Breast epithelium (tissue), 4 donors: ENCODE data around the gene FAM117B. TPM values are rescaled to one million over a fixed set of nuclear protein-coding genes. Genes with fewer than 3 reads are reported as not detected.
"Not testable (repeated sequence)": the region's sequence is repeated elsewhere in the genome, so short reads cannot be mapped to it uniquely, and the experiment has no call there.

Source experiments
- DNase-seq, 2 donors: peaks; one replicate each; pipeline ENCODE4 v3.0.0-alpha.2; 2019; ENCODE audit warnings: low spot score in 2 of 2
- H3K27ac ChIP-seq, 2 donors: fragments of 200-600 bp; sonication (generic) in 1 of 2; one replicate each; pipeline ENCODE4 v1.5.1; 2016 to 2019; ENCODE audit warnings: mild to moderate bottlenecking in 1 of 2
- H3K27me3 ChIP-seq, 2 donors: fragments of 200-600 bp; sonication (generic) in 1 of 2; one replicate each; pipeline versions ENCODE4 v1.5.1 to v1.6.0; 2017 to 2019; ENCODE audit warnings: control low read depth in 1 of 2, mild to moderate bottlenecking in 1 of 2
- H3K36me3 ChIP-seq: fragments of 200-600 bp; one replicate; pipeline ENCODE4 v1.5.1; 2019
- H3K4me1 ChIP-seq, 2 donors: fragments of 200-600 bp; sonication (generic); one replicate each; pipeline ENCODE4 v1.5.1; 2016 to 2019; ENCODE audit warnings: control low read depth in 1 of 2
- H3K4me3 ChIP-seq, 3 donors: fragments of 200-600 bp; sonication (generic); 1 replicate in 2 of 3; 2 replicates in 1 of 3; pipeline ENCODE4 v1.5.1; 2016 to 2019; ENCODE audit warnings: mild to moderate bottlenecking in 3 of 3, moderate library complexity in 2 of 3
- H3K9me3 ChIP-seq, 2 donors: fragments of 200-600 bp; sonication (generic) in 1 of 2; one replicate each; pipeline ENCODE4 v1.5.1; 2016 to 2019; ENCODE audit warnings: control low read depth in 1 of 2
- CTCF ChIP-seq, 3 donors: fragments of 450-650 bp; IDR thresholded peaks; one replicate each; pipeline ENCODE4 v1.5.1; 2016 to 2017; ENCODE audit warnings: antibody characterized with exemption in 3 of 3, mild to moderate bottlenecking in 3 of 3, moderate library complexity in 3 of 3
- POLR2A ChIP-seq: fragments of 450-650 bp; IDR thresholded peaks from one replicate; pipeline ENCODE4 v1.6.1; 2016; ENCODE audit warnings: antibody characterized with exemption, mild to moderate bottlenecking, moderate library complexity
- POLR2AphosphoS5 ChIP-seq, 3 donors: sonication (generic); formaldehyde crosslinking; IDR thresholded peaks; one replicate each; pipeline ENCODE4 v1.6.1; 2017; ENCODE audit warnings: antibody characterized with exemption in 3 of 3
- intact Hi-C: fragments of 100-400 bp; cut with DNase I; formaldehyde crosslinking; loops from one replicate; pipeline ENCODE4 v1.15.1; 2023; ENCODE audit warnings: low total_unique reads
- total RNA-seq, 3 donors: library from RNA; depleted of rRNA; stranded (reverse); fragments of >200 nt; gene quantifications; one replicate each; pipeline ENCODE4 v1.1.0, GENCODE V29; 2016

Gene FAM117B
- total RNA-seq, 3 donors from 2014 or later, result 9.4 to 13.1 (median 11.9) TPM

GRCh38 chr2:202653890-202654289, 19.1 kb downstream of the FAM117B start:
- intact Hi-C loops, result no loop called here
- Histone ChIP-seq H3K4me1 (no peaks in the 10 kb centered on the region), H3K4me3 (no peak overlapping the region), H3K36me3 (no peaks in the 10 kb centered on the region), H3K9me3 (no peaks in the 10 kb centered on the region), H3K27ac (no peak overlapping the region), H3K27me3 (no peaks in the 10 kb centered on the region)
- no peak for DNase-seq
- TF ChIP-seq CTCF (IDR thresholded peaks at IDR 0.05), result no peak
- TF ChIP-seq POLR2AphosphoS5 (IDR thresholded peaks at IDR 0.05), result no peak
- TF ChIP-seq POLR2A, result no peak

GRCh38 chr2:202657876-202658275, 23.1 kb downstream of the FAM117B start:
- DNase-seq, result no peak
- intact Hi-C loops, result no loop called here
- Histone ChIP-seq H3K27me3 (no peaks in the 10 kb centered on the region), H3K4me3 (no peak overlapping the region), H3K9me3 (no peaks in the 10 kb centered on the region), H3K36me3 (no peaks in the 10 kb centered on the region), H3K27ac (no peak overlapping the region), H3K4me1 (no peaks in the 10 kb centered on the region)
- TF ChIP-seq POLR2A (no peak), POLR2AphosphoS5 (IDR thresholded peaks at IDR 0.05) (no peak), CTCF (IDR thresholded peaks at IDR 0.05) (no peak)

GRCh38 chr2:202660796-202661195, 26.0 kb downstream of the FAM117B start:
- Histone ChIP-seq H3K27me3 (no peaks in the 10 kb centered on the region), H3K4me1 (no peaks in the 10 kb centered on the region)
- intact Hi-C loops, result no loop called here

GRCh38 chr2:202669841-202670240, 35.1 kb downstream of the FAM117B start:
- H3K4me3 ChIP-seq, result no peak overlapping the region
- H3K27me3 ChIP-seq, result no peaks in the 10 kb centered on the region
- H3K4me1 ChIP-seq, result no peaks in the 10 kb centered on the region
- no peaks in the 10 kb centered on the region for H3K9me3 ChIP-seq
- no peaks in the 10 kb centered on the region for H3K36me3 ChIP-seq
- no peak for TF ChIP-seq POLR2A
- no peak for TF ChIP-seq CTCF (IDR thresholded peaks at IDR 0.05)
- no peak for TF ChIP-seq POLR2AphosphoS5 (IDR thresholded peaks at IDR 0.05)
- DNase-seq, result no peak
- H3K27ac ChIP-seq, result no peak overlapping the region
- intact Hi-C loops, result no loop called here

More at GRCh38 chr2:202660796-202661195, 26.0 kb downstream of the FAM117B start:
- H3K4me3 ChIP-seq, result no peak overlapping the region
- H3K27ac ChIP-seq, result no peak overlapping the region
- no peak for TF ChIP-seq POLR2AphosphoS5 (IDR thresholded peaks at IDR 0.05)
- no peak for TF ChIP-seq CTCF (IDR thresholded peaks at IDR 0.05)
- no peak for TF ChIP-seq POLR2A
- DNase-seq, result no peak
- no peaks in the 10 kb centered on the region for H3K9me3 ChIP-seq
- no peaks in the 10 kb centered on the region for H3K36me3 ChIP-seq

- Histone ChIP-seq H3K36me3 (no peaks in the 10 kb centered on the region), H3K27me3 (no peaks in the 10 kb centered on the region), H3K9me3 (no peaks in the 10 kb centered on the region), H3K4me3 (no peak overlapping the region), H3K27ac (no peak overlapping the region), H3K4me1 (no peaks in the 10 kb centered on the region)
- intact Hi-C loops, result no loop called here
- TF ChIP-seq POLR2AphosphoS5 (IDR thresholded peaks at IDR 0.05), result no peak
- no peak for TF ChIP-seq CTCF (IDR thresholded peaks at IDR 0.05)
- no peak for TF ChIP-seq POLR2A
- DNase-seq, result no peak
These were observed 36.7 kb downstream of the FAM117B start for GRCh38 chr2:202671317-202672035.

GRCh38 chr2:202675097-202675496, 40.3 kb downstream of the FAM117B start:
- H3K36me3 ChIP-seq, H3K27ac ChIP-seq, DNase-seq, H3K4me1 ChIP-seq, intact Hi-C loops, H3K4me3 ChIP-seq, H3K9me3 ChIP-seq, H3K27me3 ChIP-seq: not testable (repeated sequence)
